ENCODE measurements around the gene BOLA3.

Gene BOLA3

GRCh38 chr2:74155830-74156229 is 8.1 kb upstream of the BOLA3 start:
- H3K36me3 ChIP-seq (ENCODE audit: insufficient read depth): peaks cover 5% of the 10 kb centered on the region; the same call in 1 of the 2 replicates
- no peak overlapping the region for H3K27ac ChIP-seq
- H3K9ac ChIP-seq: no peak overlapping the region
- H3K27me3 ChIP-seq (ENCODE audit: insufficient read depth, low read depth): no peaks in the 10 kb centered on the region
- no peak overlapping the region for H3K4me3 ChIP-seq (IDR thresholded peaks at IDR 0.05; ENCODE audit: insufficient read depth, low read depth, low read length)
- H4K20me1 ChIP-seq (ENCODE audit: insufficient read depth): no peaks in the 10 kb centered on the region
- TF ChIP-seq CTCF (conservative IDR thresholded peaks at IDR 0.05; ENCODE audit: low read depth, low read length): no peak
- no peak overlapping the region for H3K4me2 ChIP-seq
- no peaks in the 10 kb centered on the region for H3K79me2 ChIP-seq (ENCODE audit: insufficient read depth, low read depth)
- H3K4me1 ChIP-seq (ENCODE audit: low read depth, poor library complexity, severe bottlenecking): no peaks in the 10 kb centered on the region
- H2AFZ ChIP-seq (ENCODE audit: low read depth): no peak overlapping the region

GRCh38 chr2:74152954-74153353 is 5.2 kb upstream of the BOLA3 start:
- H2AFZ ChIP-seq (ENCODE audit: low read depth): no peak overlapping the region
- no peak overlapping the region for H3K4me3 ChIP-seq (IDR thresholded peaks at IDR 0.05; ENCODE audit: insufficient read depth, low read depth, low read length)
- H3K9ac ChIP-seq: no peak overlapping the region
- H3K4me2 ChIP-seq: no peak overlapping the region
- no peaks in the 10 kb centered on the region for H4K20me1 ChIP-seq (ENCODE audit: insufficient read depth)
- no peak overlapping the region for H3K27ac ChIP-seq
- H3K36me3 ChIP-seq (ENCODE audit: insufficient read depth): 0 out of 2 replicates have a peak, but pooled peaks cover 5% of the 10 kb centered on the region
- no peaks in the 10 kb centered on the region for H3K27me3 ChIP-seq (ENCODE audit: insufficient read depth, low read depth)
- TF ChIP-seq CTCF (conservative IDR thresholded peaks at IDR 0.05; ENCODE audit: low read depth, low read length): no peak
- peaks cover 3% of the 10 kb centered on the region for H3K4me1 ChIP-seq (ENCODE audit: low read depth, poor library complexity, severe bottlenecking)
- H3K79me2 ChIP-seq (ENCODE audit: insufficient read depth, low read depth): no peaks in the 10 kb centered on the region

- no peak overlapping the region for H3K4me2 ChIP-seq
- H2AFZ ChIP-seq (ENCODE audit: low read depth): no peak overlapping the region
- no peaks in the 10 kb centered on the region for H3K36me3 ChIP-seq (ENCODE audit: insufficient read depth)
- peaks cover 12% of the 10 kb centered on the region for H3K4me1 ChIP-seq (ENCODE audit: low read depth, poor library complexity, severe bottlenecking)
- H3K27me3 ChIP-seq (ENCODE audit: insufficient read depth, low read depth): no peaks in the 10 kb centered on the region
- no peak overlapping the region for H3K27ac ChIP-seq
- no peak for TF ChIP-seq CTCF (conservative IDR thresholded peaks at IDR 0.05; ENCODE audit: low read depth, low read length)
- peaks cover 12% of the 10 kb centered on the region; the same call in 1 of the 2 replicates for H3K79me2 ChIP-seq (ENCODE audit: insufficient read depth, low read depth)
- H3K9ac ChIP-seq: no peak overlapping the region
- no peak overlapping the region for H3K4me3 ChIP-seq (IDR thresholded peaks at IDR 0.05; ENCODE audit: insufficient read depth, low read depth, low read length)
- H4K20me1 ChIP-seq (ENCODE audit: insufficient read depth): no peaks in the 10 kb centered on the region
These were observed 2.0 kb upstream of the BOLA3 start for GRCh38 chr2:74149570-74150319.

GRCh38 chr2:74149247-74149525 is 1.5 kb upstream of the BOLA3 start:
- Histone ChIP-seq H2AFZ (ENCODE audit: low read depth) (no peak overlapping the region), H3K4me1 (ENCODE audit: low read depth, poor library complexity, severe bottlenecking) (peaks cover 12% of the 10 kb centered on the region), H3K79me2 (ENCODE audit: insufficient read depth, low read depth) (peaks cover 12% of the 10 kb centered on the region; the same call in 1 of the 2 replicates), H3K27ac (no peak overlapping the region), H3K36me3 (ENCODE audit: insufficient read depth) (no peaks in the 10 kb centered on the region), H3K9ac (no peak overlapping the region), H3K27me3 (ENCODE audit: insufficient read depth, low read depth) (no peaks in the 10 kb centered on the region), H4K20me1 (ENCODE audit: insufficient read depth) (no peaks in the 10 kb centered on the region), H3K4me3 (IDR thresholded peaks at IDR 0.05; ENCODE audit: insufficient read depth, low read depth, low read length) (no peak overlapping the region), H3K4me2 (no peak overlapping the region)
- TF ChIP-seq CTCF (conservative IDR thresholded peaks at IDR 0.05; ENCODE audit: low read depth, low read length): no peak

Measured in KMS-11 (cell line).